Measurements from ENCODE around the gene MDGA2.

Gene MDGA2

GRCh38 chr14:46861753-46862152 lies 813.7 kb downstream of the MDGA2 start:
- no peak for DNase-seq

GRCh38 chr14:46840944-46841720 lies 834.3 kb downstream of the MDGA2 start:
- no peak for DNase-seq

GRCh38 chr14:46820291-46820690 lies 855.1 kb downstream of the MDGA2 start:
- no peak for DNase-seq

- no peak for DNase-seq
Observed at GRCh38 chr14:46819117-46819516, 856.3 kb downstream of the MDGA2 start.

- DNase-seq, result no peak
Observed at GRCh38 chr14:46818147-46818546, 857.3 kb downstream of the MDGA2 start.

GRCh38 chr14:46793144-46793543 lies 882.3 kb downstream of the MDGA2 start:
- no peak for DNase-seq

Data from CD4-positive, alpha-beta T cell treated with Interleukin-4 for 1 hour (primary cell).